ENCODE data around the gene FBLN1. TPM values are rescaled to one million over a fixed set of nuclear protein-coding genes. Genes with fewer than 3 reads are reported as not detected.
"Not testable (repeated sequence)": the region's sequence is repeated elsewhere in the genome, so short reads cannot be mapped to it uniquely, and the experiment has no call there.

FBLN1 gene
- total RNA-seq, 1 donor from 2014 or later = 307 TPM

DNA sequence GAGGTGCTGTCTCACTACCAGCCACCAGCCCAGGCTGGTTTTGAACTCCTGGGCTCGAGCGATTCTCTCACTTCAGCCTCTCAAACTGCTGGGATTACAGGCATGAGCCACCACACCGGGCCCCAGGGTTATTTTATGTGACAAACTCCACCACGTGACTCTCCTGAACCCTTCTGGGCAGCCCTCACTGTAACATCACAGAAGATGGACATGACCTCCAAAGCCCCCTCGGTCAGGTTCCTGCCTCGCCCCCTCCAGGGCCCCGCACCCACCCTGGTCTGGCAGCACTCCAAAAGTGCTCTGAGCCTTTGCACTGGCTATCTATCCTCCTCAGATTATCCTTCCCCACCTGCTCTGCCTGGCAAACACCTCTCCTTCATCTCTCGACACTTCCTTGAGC is 45.9 kb upstream of the FBLN1 start:
- Histone ChIP-seq H3K27ac (no peak overlapping the region), H3K4me1 (no peaks in the 10 kb centered on the region), H3K27me3 (ENCODE audit: low read depth) (no peaks in the 10 kb centered on the region), H3K36me3 (no peaks in the 10 kb centered on the region), H3K4me3 (no peak overlapping the region), H3K9me3 (no peaks in the 10 kb centered on the region)
- DNase-seq (no peak), ATAC-seq (no peak)
- TF ChIP-seq, protein P1, sequence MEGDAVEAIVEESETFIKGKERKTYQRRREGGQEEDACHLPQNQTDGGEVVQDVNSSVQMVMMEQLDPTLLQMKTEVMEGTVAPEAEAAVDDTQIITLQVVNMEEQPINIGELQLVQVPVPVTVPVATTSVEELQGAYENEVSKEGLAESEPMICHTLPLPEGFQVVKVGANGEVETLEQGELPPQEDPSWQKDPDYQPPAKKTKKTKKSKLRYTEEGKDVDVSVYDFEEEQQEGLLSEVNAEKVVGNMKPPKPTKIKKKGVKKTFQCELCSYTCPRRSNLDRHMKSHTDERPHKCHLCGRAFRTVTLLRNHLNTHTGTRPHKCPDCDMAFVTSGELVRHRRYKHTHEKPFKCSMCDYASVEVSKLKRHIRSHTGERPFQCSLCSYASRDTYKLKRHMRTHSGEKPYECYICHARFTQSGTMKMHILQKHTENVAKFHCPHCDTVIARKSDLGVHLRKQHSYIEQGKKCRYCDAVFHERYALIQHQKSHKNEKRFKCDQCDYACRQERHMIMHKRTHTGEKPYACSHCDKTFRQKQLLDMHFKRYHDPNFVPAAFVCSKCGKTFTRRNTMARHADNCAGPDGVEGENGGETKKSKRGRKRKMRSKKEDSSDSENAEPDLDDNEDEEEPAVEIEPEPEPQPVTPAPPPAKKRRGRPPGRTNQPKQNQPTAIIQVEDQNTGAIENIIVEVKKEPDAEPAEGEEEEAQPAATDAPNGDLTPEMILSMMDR (IDR thresholded peaks at IDR 0.05) = no peak
- intact Hi-C loops (cut with DNase I) = no loop called here

DNA sequence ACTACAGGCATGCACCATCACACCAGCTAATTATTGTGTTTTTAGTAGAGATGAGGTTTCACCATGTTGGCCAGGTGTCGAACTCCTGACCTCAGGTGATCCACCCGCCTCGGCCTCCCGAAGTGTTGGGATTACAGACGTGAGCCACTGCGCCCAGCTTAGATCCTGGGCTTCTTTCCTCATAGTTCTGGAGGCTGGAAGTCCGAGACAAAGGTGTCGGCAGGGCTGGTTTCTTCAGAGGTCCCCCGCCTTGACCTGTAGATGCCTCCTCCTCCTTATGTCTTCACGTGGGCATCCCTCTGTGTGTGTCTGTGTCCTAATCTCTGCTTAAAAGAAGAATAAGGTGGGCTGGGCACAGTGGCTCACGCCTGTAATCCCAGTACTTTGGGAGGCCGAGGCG is 44.2 kb upstream of the FBLN1 start:
- Histone ChIP-seq H3K36me3 (no peaks in the 10 kb centered on the region), H3K27me3 (ENCODE audit: low read depth) (no peaks in the 10 kb centered on the region), H3K4me3 (no peak overlapping the region), H3K9me3 (no peaks in the 10 kb centered on the region), H3K27ac (no peak overlapping the region), H3K4me1 (no peaks in the 10 kb centered on the region)
- DNase-seq (no peak), ATAC-seq (no peak)
- TF ChIP-seq, protein P1 (IDR thresholded peaks at IDR 0.05) = no peak
- intact Hi-C loops (cut with DNase I) = no loop called here

DNA sequence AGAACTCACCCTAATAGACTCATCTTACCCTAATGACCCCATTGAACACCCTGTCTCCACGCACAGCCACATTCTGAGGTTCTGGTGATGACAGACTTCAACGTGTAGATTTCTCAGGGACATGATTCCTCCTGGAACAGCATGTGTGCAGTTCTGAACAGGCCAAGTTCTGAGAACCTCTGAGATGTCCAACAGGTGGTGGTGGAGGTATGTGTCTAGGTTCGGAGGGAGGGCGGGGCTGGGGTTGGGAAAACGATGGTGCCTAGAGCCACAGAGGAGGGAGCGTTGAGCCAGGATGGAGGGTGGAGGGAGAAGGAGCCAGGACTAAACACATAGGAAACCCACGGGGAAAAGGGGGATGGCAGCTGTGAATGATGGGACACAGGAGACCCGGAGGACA is 43.4 kb upstream of the FBLN1 start:
- Histone ChIP-seq H3K36me3 (no peaks in the 10 kb centered on the region), H3K4me1 (no peaks in the 10 kb centered on the region), H3K4me3 (no peak overlapping the region), H3K9me3 (no peaks in the 10 kb centered on the region), H3K27me3 (ENCODE audit: low read depth) (no peaks in the 10 kb centered on the region), H3K27ac (peak overlapping the region; percentile 56)
- TF ChIP-seq, protein P1 (IDR thresholded peaks at IDR 0.05) = no peak
- intact Hi-C loops (cut with DNase I) = no loop called here
- no peak for DNase-seq
- no peak for ATAC-seq

DNA sequence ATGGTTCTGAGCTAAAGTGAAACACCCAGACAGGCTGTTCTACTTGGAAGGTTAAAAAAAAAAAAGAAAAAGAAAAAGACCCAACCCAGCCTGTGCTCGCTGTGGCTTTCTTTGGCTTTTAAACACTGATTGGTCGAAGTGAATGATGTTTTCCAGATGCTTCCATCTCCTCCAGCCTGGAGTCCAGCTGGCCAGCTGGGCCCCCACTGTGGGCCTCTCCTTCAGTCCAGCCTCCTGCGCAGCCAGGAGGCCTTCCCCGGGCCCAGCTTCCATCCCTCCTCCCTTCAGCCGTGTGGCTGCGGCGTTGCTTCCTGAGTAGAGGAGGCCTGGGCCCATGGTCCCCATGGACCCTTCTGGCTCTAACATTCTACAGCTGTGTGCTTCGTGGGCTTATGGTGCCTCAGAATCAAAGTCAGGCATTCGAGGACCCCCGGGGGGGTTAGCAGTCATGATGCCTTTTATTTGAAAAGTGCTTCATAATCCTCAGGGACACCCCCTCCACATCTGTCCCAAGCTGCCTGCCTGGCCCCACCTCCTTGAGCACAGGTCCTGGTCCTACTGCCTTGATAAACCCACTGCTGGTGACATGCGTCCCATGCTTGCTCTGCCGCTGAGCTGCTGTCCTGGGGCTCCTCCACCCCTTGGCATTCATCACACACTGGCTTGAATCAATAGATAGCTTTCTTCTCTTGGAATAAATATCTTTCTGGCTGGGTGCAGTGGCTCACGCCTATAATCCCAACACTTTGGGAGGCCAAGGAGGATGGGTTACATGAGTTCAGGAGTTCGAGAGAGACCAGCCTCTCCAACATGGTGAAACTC is 42.2 kb upstream of the FBLN1 start:
- H3K27ac ChIP-seq = peak overlapping the region; percentile 26
- no peaks in the 10 kb centered on the region for H3K4me1 ChIP-seq
- intact Hi-C loops (cut with DNase I) = no loop called here
- no peak overlapping the region for H3K4me3 ChIP-seq
- TF ChIP-seq, protein P1 (IDR thresholded peaks at IDR 0.05) = no peak
- no peak for DNase-seq
- H3K9me3 ChIP-seq = no peaks in the 10 kb centered on the region
- H3K36me3 ChIP-seq = no peaks in the 10 kb centered on the region
- peak; percentile 59 to 84 for ATAC-seq
- no peaks in the 10 kb centered on the region for H3K27me3 ChIP-seq (ENCODE audit: low read depth)

DNA sequence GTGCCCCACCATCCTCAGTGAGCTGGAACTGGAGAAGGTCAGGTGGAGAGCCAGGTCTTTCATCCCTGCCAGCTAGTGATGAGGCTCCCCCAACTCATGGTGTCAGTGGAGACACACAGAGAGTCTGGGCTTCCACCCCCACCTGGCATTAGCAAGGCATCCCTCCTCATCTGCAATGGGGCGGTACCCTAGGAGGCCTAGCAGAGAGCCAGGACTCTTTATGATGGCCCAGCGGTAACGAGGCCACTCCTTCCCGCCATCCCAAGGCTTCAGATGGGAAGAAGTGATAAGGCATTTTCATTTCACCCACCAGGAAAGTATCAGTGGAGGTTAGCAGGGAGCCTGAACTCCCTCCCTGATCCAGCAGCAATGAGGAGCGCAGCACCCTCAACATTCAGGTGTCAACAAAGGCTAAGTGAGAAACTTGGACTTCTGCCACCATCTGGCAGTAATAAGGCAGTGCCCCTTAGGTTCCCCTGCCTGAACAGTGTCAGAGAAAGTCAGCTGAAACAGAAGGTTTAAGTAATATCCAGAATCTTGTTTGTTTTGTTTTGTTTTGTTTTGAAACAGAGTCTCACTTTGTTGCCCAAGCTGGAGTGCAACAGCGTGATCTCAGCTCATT is 40.5 kb upstream of the FBLN1 start:
- Histone ChIP-seq H3K4me3 (no peak overlapping the region), H3K4me1 (no peaks in the 10 kb centered on the region), H3K9me3 (no peaks in the 10 kb centered on the region), H3K27me3 (ENCODE audit: low read depth) (no peaks in the 10 kb centered on the region), H3K36me3 (no peaks in the 10 kb centered on the region), H3K27ac (no peak overlapping the region)
- no peak for ATAC-seq
- no peak for DNase-seq
- TF ChIP-seq, protein P1 (IDR thresholded peaks at IDR 0.05) = no peak
- intact Hi-C loops (cut with DNase I) = no loop called here

DNA sequence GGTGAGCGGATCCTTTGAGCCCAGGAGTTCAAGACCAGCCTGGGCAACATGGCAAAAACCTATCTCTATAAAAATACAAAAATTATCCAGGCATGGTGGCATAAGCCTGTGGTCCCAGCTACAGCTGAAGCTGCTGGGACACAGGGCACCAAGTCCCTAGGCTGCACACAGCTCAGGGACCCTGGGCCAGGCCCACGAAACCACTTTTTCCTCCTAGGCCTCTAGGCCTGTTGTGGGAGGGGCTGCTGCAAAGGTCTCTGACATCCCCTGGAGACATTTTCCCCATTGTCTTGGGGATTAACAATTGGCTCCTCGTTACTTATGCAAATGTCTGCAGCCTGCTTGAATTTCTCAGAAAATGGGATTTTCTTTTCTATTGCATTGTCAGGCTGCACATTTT is 39.0 kb upstream of the FBLN1 start:
- H3K27ac ChIP-seq; H3K9me3 ChIP-seq; intact Hi-C loops (cut with DNase I); H3K4me3 ChIP-seq; H3K4me1 ChIP-seq; ATAC-seq; H3K36me3 ChIP-seq; H3K27me3 ChIP-seq (ENCODE audit: low read depth): not testable (repeated sequence)
- DNase-seq = peak; percentile 1
